MCF 10A (cell line): ENCODE results near the gene CABLES1. TPM values are rescaled to one million over a fixed set of nuclear protein-coding genes. Genes with fewer than 3 reads are reported as not detected.

Experiments
- BruUV-seq: library from RNA; stranded (reverse); fragments of 400-500 nt; replicated peaks from 2 replicates; lab custom pipeline; 2021; lab: Mats Ljungman, UMichigan
- CTCF ChIA-PET: fragments of 300-600 bp; sonication (Branson Sonifier 250); formaldehyde crosslinking; extraction: SDS; loops from one replicate; lab custom pipeline; 2021; ENCODE audit warnings: antibody characterized with exemption, inconsistent platforms; lab: Yijun Ruan, JAX
- POLR2A ChIA-PET: fragments of 300-600, 350-650 bp; sonication (Branson Sonifier 250); formaldehyde crosslinking; extraction: SDS; loops from one replicate; lab custom pipeline; 2020; ENCODE audit warnings: antibody characterized with exemption, inconsistent platforms; lab: Yijun Ruan, JAX
- DNase-seq: peaks from one replicate; pipeline ENCODE4 v3.0.0-alpha.2; 2018; ENCODE audit not compliant: unreplicated experiment
- H3K27ac Mint-ChIP-seq: one replicate; pipeline ENCODE4 v1.8.0; 2022; ENCODE audit warnings: mild to moderate bottlenecking, low read depth, mixed read lengths; ENCODE audit not compliant: unreplicated experiment
- H3K27me3 Mint-ChIP-seq: one replicate; pipeline ENCODE4 v1.8.0; 2022; ENCODE audit warnings: mixed read lengths; ENCODE audit not compliant: insufficient read depth, unreplicated experiment
- H3K36me3 Mint-ChIP-seq: one replicate; pipeline ENCODE4 v1.8.0; 2022; ENCODE audit warnings: mild to moderate bottlenecking, moderate library complexity, mixed read lengths; ENCODE audit not compliant: insufficient read depth, unreplicated experiment
- H3K4me1 Mint-ChIP-seq: one replicate; pipeline ENCODE4 v1.8.0; 2022; ENCODE audit warnings: mixed read lengths; ENCODE audit not compliant: insufficient read depth, unreplicated experiment
- H3K4me3 Mint-ChIP-seq: one replicate; pipeline ENCODE4 v1.8.0; 2022; ENCODE audit warnings: mild to moderate bottlenecking, moderate library complexity, mixed read lengths; ENCODE audit not compliant: unreplicated experiment
- H3K9me3 Mint-ChIP-seq: one replicate; pipeline ENCODE4 v1.8.0; 2022; ENCODE audit warnings: mixed read lengths; ENCODE audit not compliant: unreplicated experiment
- CTCF ChIP-seq: fragments of 200-600 bp; IDR thresholded peaks from one replicate; pipeline ENCODE4 v1.8.0; 2022; ENCODE audit warnings: antibody characterized with exemption, mild to moderate bottlenecking; ENCODE audit not compliant: unreplicated experiment
- intact Hi-C: fragments of 100-400 bp; cut with micrococcal nuclease; formaldehyde crosslinking; loops from 2 replicates; pipeline ENCODE4 v1.14.1; 2022
- total RNA-seq: library from RNA; stranded (reverse); gene quantifications from 2 replicates; pipeline ENCODE4 v1.2.3, GENCODE V29; 2022

The CABLES1 gene
- total RNA-seq, 1 experiment from 2014 or later, result 3.2 TPM

GRCh38 chr18:23280844-23281243 lies 145.6 kb downstream of the CABLES1 start:
- BruUV-seq, result no TSS peak
- Mint-ChIP-seq H3K27ac (no peak overlapping the region), H3K4me1 (peaks cover 25% of the 10 kb centered on the region), H3K27me3 (no peaks in the 10 kb centered on the region), H3K4me3 (no peak overlapping the region), H3K36me3 (peaks cover 6% of the 10 kb centered on the region), H3K9me3 (peaks cover 17% of the 10 kb centered on the region)
- TF ChIP-seq CTCF, result no peak
- CTCF ChIA-PET, result no interaction called here
- intact Hi-C loops, result no loop called here
- no peak for DNase-seq
- POLR2A ChIA-PET, result interaction anchor here (0.5 kb wide), 1 partner anchor 177 kb away, joined by 3 read pairs; no protein-coding TSS in a partner anchor

- no peak for TF ChIP-seq CTCF
- Mint-ChIP-seq H3K36me3 (peaks cover 2% of the 10 kb centered on the region), H3K27ac (peak overlapping the region; percentile 79), H3K4me1 (peaks cover 30% of the 10 kb centered on the region), H3K4me3 (no peak overlapping the region), H3K9me3 (peaks cover 14% of the 10 kb centered on the region), H3K27me3 (no peaks in the 10 kb centered on the region)
- no TSS peak for BruUV-seq
- peak; percentile 86 for DNase-seq
- ChIA-PET POLR2A (interaction anchor here (0.6 to 1.3 kb wide), 3 partner anchors 11 to 137 kb away, joined by 3 to 4 read pairs (median 3); no protein-coding TSS in a partner anchor), CTCF (interaction anchor here (0.6 to 0.9 kb wide), 2 partner anchors 40 to 95 kb away, joined by 3 read pairs; no protein-coding TSS in a partner anchor)
- intact Hi-C loops, result no loop called here
Observed at GRCh38 chr18:23281626-23282436, 146.5 kb downstream of the CABLES1 start.

GRCh38 chr18:23282437-23282781 lies 147.1 kb downstream of the CABLES1 start:
- DNase-seq, result no peak
- intact Hi-C loops, result no loop called here
- ChIA-PET POLR2A (interaction anchor here (0.6 to 1.3 kb wide), 3 partner anchors 10 to 136 kb away, joined by 3 to 4 read pairs (median 3); no protein-coding TSS in a partner anchor), CTCF (interaction anchor here (0.9 kb wide), 1 partner anchor 94 kb away, joined by 3 read pairs; no protein-coding TSS in a partner anchor)
- no peaks in the 10 kb centered on the region for H3K27me3 Mint-ChIP-seq
- peak overlapping the region; percentile 79 for H3K27ac Mint-ChIP-seq
- H3K36me3 Mint-ChIP-seq, result no peaks in the 10 kb centered on the region
- peaks cover 30% of the 10 kb centered on the region for H3K4me1 Mint-ChIP-seq
- peaks cover 8% of the 10 kb centered on the region for H3K9me3 Mint-ChIP-seq
- no peak for TF ChIP-seq CTCF
- H3K4me3 Mint-ChIP-seq, result no peak overlapping the region
- BruUV-seq, result no TSS peak

GRCh38 chr18:23283916-23284430 lies 148.7 kb downstream of the CABLES1 start:
- intact Hi-C loops, result no loop called here
- peak overlapping the region; percentile 77 for H3K27ac Mint-ChIP-seq
- ChIA-PET CTCF (no interaction called here), POLR2A (interaction anchor here (0.6 to 0.8 kb wide), 2 partner anchors 21 to 448 kb away, joined by 3 read pairs; no protein-coding TSS in a partner anchor)
- H3K36me3 Mint-ChIP-seq, result no peaks in the 10 kb centered on the region
- no peaks in the 10 kb centered on the region for H3K9me3 Mint-ChIP-seq
- BruUV-seq, result no TSS peak
- H3K4me3 Mint-ChIP-seq, result no peak overlapping the region
- peaks cover 30% of the 10 kb centered on the region for H3K4me1 Mint-ChIP-seq
- no peaks in the 10 kb centered on the region for H3K27me3 Mint-ChIP-seq
- peak; percentile 59 for DNase-seq
- TF ChIP-seq CTCF, result no peak
